A549 (cell line): Measurements from ENCODE around the gene SLC22A13. TPM values are rescaled to one million over a fixed set of nuclear protein-coding genes. Genes with fewer than 3 reads are reported as not detected.

Experiments used
- ATAC-seq, 2 experiments: fragments of 200-7000 bp in 1 of 2; fragments of >200 bp in 1 of 2; cut with Nextera tagmentation in 1 of 2; cut with Tn5 transposase in 1 of 2; 3 replicates each; pipeline versions ENCODE4 v1.8.0 to v1.9.1; 2018 to 2020; ENCODE audit warnings: mild to moderate bottlenecking in 1 of 2, moderate library complexity in 1 of 2
- CTCF ChIA-PET: fragments of 300-600 bp; sonication (Branson Sonifier 250); formaldehyde crosslinking; extraction: SDS; loops from one replicate; lab custom pipeline; 2021; ENCODE audit warnings: antibody characterized with exemption, inconsistent platforms; lab: Yijun Ruan, JAX
- POLR2A ChIA-PET: fragments of 350-600 bp; formaldehyde crosslinking; extraction: SDS; loops from one replicate; lab custom pipeline; 2021; ENCODE audit warnings: antibody characterized with exemption, inconsistent platforms; lab: Yijun Ruan, JAX
- DNase-seq, 2 experiments: peaks; one replicate each; pipeline versions ENCODE4 v3.0.0 to v3.0.0-alpha.2; 2011 to 2016; ENCODE audit warnings: low read depth in 1 of 2, low spot score in 1 of 2
- FAIRE-seq: peaks from 2 replicates; lab custom pipeline; 2011; peaks lifted over from hg19 to GRCh38; lab: Jason Lieb, UNC
- H3K27ac ChIP-seq, 2 experiments: fragments of >200 bp; sonication (Bioruptor Twin); formaldehyde crosslinking; 3 replicates each; pipeline ENCODE4 v1.5.1; 2016 to 2017
- H3K4me1 ChIP-seq: fragments of >200 bp; sonication (Bioruptor Twin); formaldehyde crosslinking; 3 replicates; pipeline ENCODE4 v1.6.1; 2016
- H3K4me2 ChIP-seq: fragments of >200 bp; sonication (Bioruptor Twin); formaldehyde crosslinking; 3 replicates; pipeline ENCODE4 v1.6.1; 2016
- H3K4me3 ChIP-seq: fragments of >200 bp; sonication (Bioruptor Twin); formaldehyde crosslinking; 3 replicates; pipeline ENCODE4 v1.5.1; 2016
- H3K9me3 ChIP-seq: fragments of >200 bp; sonication (Bioruptor Twin); formaldehyde crosslinking; 3 replicates; pipeline ENCODE4 v1.6.1; 2016
- ATOH8 ChIP-seq: fragments of 250-450 bp; sonication (Bioruptor Pico); IDR thresholded peaks from 2 replicates; pipeline ENCODE4 v1.5.0; 2020; ENCODE audit warnings: low read depth, mild to moderate bottlenecking, moderate library complexity
- CBX2 ChIP-seq: fragments of 200-600 bp; sonication (generic); IDR thresholded peaks from 2 replicates; pipeline ENCODE4 v1.6.1; 2016; ENCODE audit warnings: low read depth, mild to moderate bottlenecking, borderline replicate concordance
- E2F6 ChIP-seq: IDR thresholded peaks from 2 replicates; pipeline ENCODE4 v1.6.1; 2012; ENCODE audit warnings: low read depth, borderline replicate concordance
- ESRRA ChIP-seq: fragments of 150-350 bp; IDR thresholded peaks from 2 replicates; pipeline ENCODE4 v1.6.1; 2014; ENCODE audit warnings: mild to moderate bottlenecking, low read length, borderline replicate concordance
- FOSB ChIP-seq: fragments of 250-450 bp; sonication (Bioruptor Pico); IDR thresholded peaks from 2 replicates; pipeline ENCODE4 v1.5.0; 2020; ENCODE audit warnings: mild to moderate bottlenecking, moderate library complexity
- HDAC2 ChIP-seq: fragments of 200-600 bp; sonication (generic); IDR thresholded peaks from 2 replicates; pipeline ENCODE4 v1.6.1; 2016
- HMGXB4 ChIP-seq: fragments of 250-450 bp; sonication (Bioruptor Pico); IDR thresholded peaks from 2 replicates; pipeline ENCODE4 v1.5.0; 2021; ENCODE audit warnings: mild to moderate bottlenecking, moderate library complexity, borderline replicate concordance
- HOXB5 ChIP-seq: fragments of 250-450 bp; sonication (Bioruptor Pico); IDR thresholded peaks from 2 replicates; pipeline ENCODE4 v1.5.0; 2020; ENCODE audit warnings: mild to moderate bottlenecking, moderate library complexity
- JUNB ChIP-seq: fragments of >200 bp; sonication (Bioruptor Twin); formaldehyde crosslinking; IDR thresholded peaks from 2 replicates; pipeline ENCODE4 v1.6.1; 2016
- KDM1A ChIP-seq: fragments of 200-600 bp; sonication (generic); IDR thresholded peaks from 2 replicates; pipeline ENCODE4 v1.6.1; 2016; ENCODE audit warnings: low read depth, mild to moderate bottlenecking
- KDM5A ChIP-seq: fragments of 200-600 bp; sonication (generic); IDR thresholded peaks from 2 replicates; pipeline ENCODE4 v1.6.1; 2016; ENCODE audit warnings: antibody characterized with exemption, mild to moderate bottlenecking
- MAFK ChIP-seq: fragments of 450-650 bp; IDR thresholded peaks from 2 replicates; pipeline ENCODE4 v1.6.1; 2014; ENCODE audit not compliant: partially characterized antibody
- MYC ChIP-seq: IDR thresholded peaks from 2 replicates; pipeline ENCODE4 v1.6.1; 2012; ENCODE audit warnings: mild to moderate bottlenecking, inconsistent platforms, low read length, improper control_type of control experiment, borderline replicate concordance
- NFE2L2 ChIP-seq: fragments of 150-350 bp; conservative IDR thresholded peaks from 2 replicates; pipeline ENCODE4 v1.6.1; 2014; ENCODE audit warnings: low read length
- PBX3 ChIP-seq: IDR thresholded peaks from 2 replicates; pipeline ENCODE4 v1.6.1; 2012
- PHF8 ChIP-seq: fragments of 200-600 bp; sonication (generic); IDR thresholded peaks from 2 replicates; pipeline ENCODE4 v1.6.1; 2016; ENCODE audit warnings: low read depth, mild to moderate bottlenecking, antibody characterized with exemption, moderate library complexity, borderline replicate concordance
- POLR2AphosphoS2 ChIP-seq: conservative IDR thresholded peaks from 2 replicates; pipeline ENCODE4 v1.6.1; 2012; ENCODE audit warnings: low read length, improper control_type of control experiment, inconsistent platforms
- RARB ChIP-seq: fragments of 250-450 bp; sonication (Bioruptor Pico); IDR thresholded peaks from 2 replicates; pipeline ENCODE4 v1.8.0; 2021; ENCODE audit warnings: mild to moderate bottlenecking, moderate library complexity
- RCOR1 ChIP-seq: fragments of 150-350 bp; IDR thresholded peaks from 2 replicates; pipeline ENCODE4 v1.6.1; 2014; ENCODE audit warnings: antibody characterized with exemption, low read length, low read depth
- SMC3 ChIP-seq: fragments of >200 bp; sonication (Bioruptor Twin); formaldehyde crosslinking; IDR thresholded peaks from 3 replicates; pipeline ENCODE4 v1.6.1; 2018; ENCODE audit warnings: inconsistent platforms
- TP53 ChIP-seq: fragments of 250-450 bp; sonication (Bioruptor Pico); IDR thresholded peaks from 2 replicates; pipeline ENCODE4 v1.5.0; 2021; ENCODE audit warnings: mild to moderate bottlenecking, moderate library complexity
- USF2 ChIP-seq: fragments of 450-650 bp; IDR thresholded peaks from 2 replicates; pipeline ENCODE4 v1.6.1; 2014; ENCODE audit warnings: antibody characterized with exemption
- ZSCAN20 ChIP-seq: fragments of 250-450 bp; sonication (Bioruptor Pico); IDR thresholded peaks from 2 replicates; pipeline ENCODE4 v1.8.0; 2022; ENCODE audit warnings: mild to moderate bottlenecking, moderate library complexity
- whole genome bisulfite sequencing: methylation state at CpG from one replicate; pipeline ENCODE4 v1.1.6; 2017; ENCODE audit errors: missing lambda C conversion rate; 5-methylcytosine and 5-hydroxymethylcytosine counted together
- polyA plus RNA-seq, 4 experiments: library from polyadenylated mRNA; depleted of rRNA in 3 of 4; stranded (reverse); fragments of >200 nt; fragmentation: RNase III in 1 of 4; extraction: RNeasy Plus Mini Kit Qiagen cat#74134 plus additional on column Dnase treatment in 1 of 4; gene quantifications; 2 replicates in 3 of 4; 3 replicates in 1 of 4; pipeline ENCODE4 v1.2.3, GENCODE V29; 2011 to 2017

The SLC22A13 gene
- polyA plus RNA-seq, 2 of the 4 experiments (the other 2 are of a cell fraction), result 0.13 to 0.21 TPM

GRCh38 chr3:38232701-38233100, 32.9 kb upstream of the SLC22A13 start:
- POLR2A ChIA-PET, result no interaction called here
- no peak for TF ChIP-seq POLR2AphosphoS2
- no peak for TF ChIP-seq MAFK
- TF ChIP-seq HOXB5, result no peak
- TF ChIP-seq ATOH8 (CRISPR knock-in tag), result no peak
- TF ChIP-seq JUNB, result no peak
- TF ChIP-seq RARB (CRISPR knock-in tag), result no peak
- no peak for TF ChIP-seq E2F6
- no peak for TF ChIP-seq SMC3
- TF ChIP-seq KDM5A, result no peak
- no peaks in the 10 kb centered on the region for H3K9me3 ChIP-seq
- no peak for FAIRE-seq
- peaks cover 6% of the 10 kb centered on the region; the same call in 2 of the 3 replicates for H3K4me1 ChIP-seq
- CTCF ChIA-PET, result no interaction called here
- H3K4me3 ChIP-seq, result no peak overlapping the region
- H3K4me2 ChIP-seq, result no peak overlapping the region
- no peak for ATAC-seq
- DNase-seq, result no peak
- 91% methylated on average over 2 of the region's 2 CpGs for WGBS
- no peak overlapping the region for H3K27ac ChIP-seq

GRCh38 chr3:38235466-38235865, 30.1 kb upstream of the SLC22A13 start:
- no peak for DNase-seq
- CTCF ChIA-PET, result no interaction called here
- POLR2A ChIA-PET, result no interaction called here

GRCh38 chr3:38238416-38239008, 27.1 kb upstream of the SLC22A13 start:
- POLR2A ChIA-PET, result no interaction called here
- no peaks in the 10 kb centered on the region for H3K9me3 ChIP-seq
- CTCF ChIA-PET, result interaction anchor here (0.6 to 2.0 kb wide), 4 partner anchors 75 to 542 kb away, joined by 3 to 4 read pairs (median 4); no protein-coding TSS in a partner anchor
- 89% methylated on average over 2 of the region's 2 CpGs for WGBS
- DNase-seq (no peak), FAIRE-seq (no peak), ATAC-seq (no peak)
- no peak overlapping the region for H3K4me3 ChIP-seq
- no peaks in the 10 kb centered on the region for H3K4me1 ChIP-seq
- H3K4me2 ChIP-seq, result no peak overlapping the region
- no peak overlapping the region for H3K27ac ChIP-seq
- TF ChIP-seq HDAC2, result no peak
- no peak for TF ChIP-seq E2F6
- TF ChIP-seq USF2, result no peak
- TF ChIP-seq FOSB (CRISPR knock-in tag), result no peak
- no peak for TF ChIP-seq HMGXB4 (CRISPR knock-in tag)
- no peak for TF ChIP-seq PHF8
- no peak for TF ChIP-seq CBX2

More at GRCh38 chr3:38235466-38235865, 30.1 kb upstream of the SLC22A13 start:
- H3K9me3 ChIP-seq, result no peaks in the 10 kb centered on the region
- H3K4me1 ChIP-seq, result no peaks in the 10 kb centered on the region
- ATAC-seq (no peak), FAIRE-seq (no peak)
- H3K4me3 ChIP-seq, result no peak overlapping the region
- TF ChIP-seq HDAC2 (no peak), E2F6 (no peak), ZSCAN20 (CRISPR knock-in tag) (no peak), TP53 (no peak), NFE2L2 (no peak), CBX2 (no peak), MAFK (no peak), ESRRA (no peak), FOSB (CRISPR knock-in tag) (no peak), PBX3 (no peak), MYC (no peak), KDM1A (no peak), RCOR1 (no peak)
- no peak overlapping the region for H3K4me2 ChIP-seq
- no peak overlapping the region for H3K27ac ChIP-seq
